GM12873 (cell line): ENCODE results near the gene CALHM1.

ENCODE experiments used
- CTCF ChIP-seq: IDR thresholded peaks from 2 replicates; pipeline ENCODE4 v1.5.1; 2012; ENCODE audit warnings: low read depth, mild to moderate bottlenecking, moderate library complexity, low read length, control low read depth; ENCODE audit not compliant: insufficient read depth; ENCODE audit errors: missing control alignments

CALHM1 gene

GRCh38 chr10:103457176-103457712 is 1.5 kb downstream of the CALHM1 start:
- TF ChIP-seq CTCF, result no peak

- TF ChIP-seq CTCF, result no peak
Observed at GRCh38 chr10:103456074-103456660, 2.5 kb downstream of the CALHM1 start.

GRCh38 chr10:103455235-103455634 is 3.5 kb downstream of the CALHM1 start:
- TF ChIP-seq CTCF, result no peak

GRCh38 chr10:103454026-103454425 is 4.7 kb downstream of the CALHM1 start:
- no peak for TF ChIP-seq CTCF

- no peak for TF ChIP-seq CTCF
Observed at GRCh38 chr10:103452506-103453230, 6.0 kb downstream of the CALHM1 start.

GRCh38 chr10:103451831-103452505 is 6.7 kb downstream of the CALHM1 start, which contains the start of gene CALHM2:
TSS of gene CALHM2 (minus strand) at chr10:103452370. CDS start at chr10:103449941, 2,429 bp downstream.
- no peak for TF ChIP-seq CTCF
